Testis (tissue), 2 donors: ENCODE data around the gene AMMECR1.

Source experiments
- CTCF ChIP-seq, 3 experiments: fragments of 450-650 bp in 2 of 3; fragments of 200-600 bp in 1 of 3; sonication (generic) in 1 of 3; IDR thresholded peaks; one replicate each; pipeline ENCODE4 v1.5.1; 2016 to 2019; ENCODE audit warnings: antibody characterized with exemption in 3 of 3, mild to moderate bottlenecking in 2 of 3, moderate library complexity in 1 of 3
- POLR2A ChIP-seq: fragments of 450-650 bp; IDR thresholded peaks from one replicate; pipeline ENCODE4 v1.6.1; 2017; ENCODE audit warnings: antibody characterized with exemption, mild to moderate bottlenecking, moderate library complexity

- TF ChIP-seq CTCF (IDR thresholded peaks at IDR 0.05) (no peak), POLR2A (no peak)
Observed at GRCh38 chrX:110171442-110171841, 146.4 kb downstream of the AMMECR1 start.
